GM21529 (cell line): ENCODE data around the gene FERMT3.

Experiments
- ATAC-seq: cut with Tn5 transposase; IDR thresholded peaks from one replicate; pipeline ENCODE4 v1.9.1; 2021; ENCODE audit not compliant: unreplicated experiment

Gene FERMT3

GRCh38 chr11:64262271-64263002, 55.9 kb downstream of the FERMT3 start:
- no peak for ATAC-seq

DNA sequence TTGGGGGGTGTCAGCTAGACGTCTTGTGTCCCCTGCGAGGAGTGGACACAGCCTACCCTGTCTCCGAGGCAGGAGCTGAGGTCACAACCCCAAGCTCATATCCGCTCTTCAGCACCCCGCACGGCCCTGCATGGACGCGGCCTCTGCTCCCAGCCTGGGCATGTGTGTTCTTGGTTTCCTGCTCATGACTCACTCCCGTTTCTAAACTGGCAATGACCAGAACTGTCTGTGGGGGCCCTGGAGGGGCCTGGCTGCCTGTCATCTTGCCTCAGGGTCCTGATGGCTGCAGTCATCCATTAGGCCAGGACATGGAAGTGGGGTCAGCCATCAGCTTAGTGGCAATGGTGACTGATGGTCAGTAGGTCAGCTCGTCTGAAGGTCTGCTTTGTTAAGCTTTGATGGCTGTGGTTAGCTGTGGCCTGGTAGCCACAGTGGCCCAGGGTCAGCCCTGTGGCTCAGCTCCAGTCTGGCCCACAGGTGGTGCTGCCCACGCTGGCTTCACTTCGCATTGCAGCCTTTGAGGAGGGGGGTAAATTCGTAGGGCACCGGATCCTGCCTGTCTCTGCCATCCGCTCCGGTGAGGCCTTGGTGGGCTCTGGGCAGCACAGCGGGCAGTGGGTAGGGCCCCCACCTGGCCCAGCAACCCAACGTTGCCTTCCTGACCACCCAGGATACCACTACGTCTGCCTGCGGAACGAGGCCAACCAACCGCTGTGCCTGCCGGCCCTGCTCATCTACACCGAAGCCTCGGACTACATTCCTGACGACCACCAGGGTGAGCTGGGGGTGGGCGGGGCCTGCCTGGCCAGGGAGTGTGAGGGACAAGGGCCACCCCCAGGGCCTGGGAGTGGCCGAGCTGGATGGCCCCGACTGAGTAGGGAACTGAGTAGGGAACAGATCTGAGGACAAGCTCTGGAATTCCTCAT, 56.8 kb downstream of the FERMT3 start:
- ATAC-seq, result no peak

DNA sequence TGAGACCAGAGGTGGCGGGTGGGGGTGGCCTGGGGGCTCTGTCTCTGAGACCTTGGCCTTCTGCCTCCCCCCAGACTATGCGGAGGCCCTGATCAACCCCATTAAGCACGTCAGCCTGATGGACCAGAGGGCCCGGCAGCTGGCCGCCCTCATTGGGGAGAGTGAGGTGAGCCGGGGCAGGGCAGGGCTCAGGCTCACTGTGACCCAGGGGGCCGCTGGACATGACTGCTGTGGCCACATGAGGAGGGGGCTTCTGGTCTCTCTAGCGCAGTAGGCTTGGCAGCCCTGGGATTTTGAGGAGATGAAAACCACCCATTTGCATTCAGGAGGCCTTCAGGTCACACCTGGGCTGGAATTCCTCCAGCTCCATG, 57.4 kb downstream of the FERMT3 start:
- ATAC-seq, result no peak

GRCh38 chr11:64264371-64264852, 57.9 kb downstream of the FERMT3 start:
- no peak for ATAC-seq

DNA sequence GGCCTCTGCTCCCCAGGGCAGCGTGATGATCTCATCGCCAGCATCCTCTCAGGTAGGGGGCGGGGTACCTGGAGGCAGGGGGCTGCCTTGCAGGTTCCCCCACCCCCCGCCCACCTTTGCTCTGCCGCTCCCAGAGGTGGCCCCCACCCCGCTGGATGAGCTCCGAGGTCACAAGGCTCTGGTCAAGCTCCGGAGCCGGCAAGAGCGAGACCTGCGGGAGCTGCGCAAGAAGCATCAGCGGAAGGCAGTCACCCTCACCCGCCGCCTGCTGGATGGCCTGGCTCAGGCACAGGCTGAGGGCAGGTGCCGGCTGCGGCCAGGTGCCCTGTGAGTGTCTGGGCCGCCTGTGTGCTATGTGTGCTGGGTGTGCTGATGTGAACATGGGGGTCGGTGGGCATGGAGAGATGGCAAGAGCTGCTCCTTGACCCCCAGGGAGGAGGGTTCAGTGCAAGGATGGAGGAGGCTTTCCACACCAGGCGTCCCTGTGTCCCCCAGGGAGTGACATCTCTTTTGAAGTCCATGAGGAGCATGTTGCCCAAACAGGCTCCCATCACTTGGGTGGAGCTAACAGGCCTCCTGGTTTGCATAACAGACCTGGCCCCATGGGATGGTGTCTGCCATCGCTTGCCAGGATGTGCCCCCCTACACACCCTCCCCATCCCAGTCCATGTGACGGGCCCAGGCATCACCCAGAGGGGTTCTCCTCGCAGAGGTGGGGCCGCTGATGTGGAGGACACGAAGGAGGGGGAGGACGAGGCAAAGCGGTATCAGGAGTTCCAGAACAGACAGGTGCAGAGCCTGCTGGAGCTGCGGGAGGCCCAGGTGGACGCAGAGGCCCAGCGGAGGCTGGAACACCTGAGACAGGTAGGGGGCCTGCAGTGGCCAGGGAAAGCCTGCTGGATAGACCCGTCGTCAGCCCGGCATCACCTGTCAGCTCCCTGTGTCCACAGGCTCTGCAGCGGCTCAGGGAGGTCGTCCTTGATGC, 58.9 kb downstream of the FERMT3 start:
- ATAC-seq, result no peak

- ATAC-seq, result no peak
Observed at GRCh38 chr11:64266339-64266738, 59.8 kb downstream of the FERMT3 start.

DNA sequence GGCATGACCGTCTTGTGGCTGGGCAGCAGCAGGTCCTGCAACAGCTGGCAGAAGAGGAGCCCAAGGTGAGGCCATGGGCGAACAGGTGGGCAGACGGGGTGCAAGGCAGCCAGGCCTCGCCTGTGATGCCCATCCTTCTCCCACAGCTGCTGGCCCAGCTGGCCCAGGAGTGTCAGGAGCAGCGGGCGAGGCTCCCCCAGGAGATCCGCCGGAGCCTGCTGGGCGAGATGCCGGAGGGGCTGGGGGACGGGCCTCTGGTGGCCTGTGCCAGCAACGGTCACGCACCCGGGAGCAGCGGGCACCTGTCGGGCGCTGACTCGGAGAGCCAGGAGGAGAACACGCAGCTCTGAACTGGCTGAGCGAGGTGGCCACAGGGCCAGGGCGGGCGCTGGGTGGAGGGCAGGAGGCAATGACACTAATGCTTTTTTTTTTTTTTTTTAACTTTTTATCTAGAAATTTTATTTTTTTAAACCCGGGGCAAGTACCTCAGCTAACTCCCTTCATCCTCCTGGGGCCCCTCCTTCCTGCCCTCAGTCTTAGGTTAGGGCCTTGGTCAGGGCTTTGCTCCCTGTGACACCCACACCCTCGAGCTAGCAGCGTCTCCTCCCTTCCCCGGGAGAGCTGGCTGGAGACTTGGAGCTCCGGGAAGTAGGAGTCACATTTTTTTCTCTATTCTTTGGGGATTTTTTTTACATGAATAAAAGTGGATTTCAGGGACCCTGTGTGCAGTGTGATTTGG, 60.9 kb downstream of the FERMT3 start:
- ATAC-seq, result no peak

- ATAC-seq, result no peak
Observed at GRCh38 chr11:64268025-64268892, 61.7 kb downstream of the FERMT3 start.

DNA sequence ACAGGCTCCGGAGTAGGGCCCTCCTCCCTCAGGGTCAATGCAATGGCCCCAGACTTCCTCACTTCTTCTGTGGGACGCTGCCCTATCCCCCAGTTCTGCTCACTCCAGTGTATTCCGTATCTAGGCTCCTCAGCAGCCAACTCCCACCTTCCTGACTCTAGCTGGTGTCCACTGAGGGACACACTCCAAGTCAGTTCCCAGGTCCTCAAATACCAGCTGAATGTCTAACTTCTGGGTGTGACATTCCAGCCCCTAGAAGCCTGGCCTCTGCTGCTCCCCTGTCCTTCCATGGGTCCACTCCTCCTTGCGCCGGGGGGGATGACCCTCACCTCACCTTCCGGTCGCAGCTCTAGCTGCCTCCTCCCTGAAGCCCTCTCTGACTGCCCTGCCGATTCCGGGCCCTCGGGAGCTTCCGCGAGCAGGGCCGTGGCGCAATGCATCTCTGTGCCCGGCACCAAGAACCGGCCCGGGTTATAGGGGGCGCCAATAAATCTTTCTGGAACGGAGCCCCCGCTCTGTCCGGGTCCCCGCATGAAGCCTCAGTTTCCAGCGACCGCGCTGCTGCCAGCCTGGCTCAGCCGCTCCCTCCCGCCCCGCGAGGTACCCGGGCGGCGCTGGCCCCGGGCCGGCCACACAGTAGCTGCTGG, 62.5 kb downstream of the FERMT3 start:
- peak; percentile 25 for ATAC-seq

- peak; percentile 62 for ATAC-seq
Observed at GRCh38 chr11:64269540-64270220, 63.2 kb downstream of the FERMT3 start.
